GM21529 (cell line): Measurements from ENCODE around the gene PRTFDC1.
A peak's percentile ranks its signal among the peaks of the same experiment; 100 is the strongest.
"Not testable (repeated sequence)": the region's sequence is repeated elsewhere in the genome, so short reads cannot be mapped to it uniquely, and the experiment has no call there.

ENCODE experiments used
- ATAC-seq: cut with Tn5 transposase; IDR thresholded peaks from one replicate; pipeline ENCODE4 v1.9.1; 2021; ENCODE audit not compliant: unreplicated experiment

Gene PRTFDC1

GRCh38 chr10:24935504-24936292, 16.7 kb downstream of the PRTFDC1 start:
- ATAC-seq: no peak

GRCh38 chr10:24931236-24931635, 21.2 kb downstream of the PRTFDC1 start:
- ATAC-seq: no peak

GRCh38 chr10:24930427-24930826, 22.0 kb downstream of the PRTFDC1 start:
- peak; percentile 86 for ATAC-seq

- peak; percentile 21 for ATAC-seq
These were observed 22.5 kb downstream of the PRTFDC1 start for GRCh38 chr10:24929904-24930303.

- no peak for ATAC-seq
These were observed 23.3 kb downstream of the PRTFDC1 start for GRCh38 chr10:24929056-24929544.

GRCh38 chr10:24928163-24928562, 24.2 kb downstream of the PRTFDC1 start:
- no peak for ATAC-seq

GRCh38 chr10:24926557-24926956, 25.8 kb downstream of the PRTFDC1 start:
- ATAC-seq: no peak

GRCh38 chr10:24925799-24926198, 26.6 kb downstream of the PRTFDC1 start:
- no peak for ATAC-seq

GRCh38 chr10:24924483-24924882, 27.9 kb downstream of the PRTFDC1 start:
- ATAC-seq: not testable (repeated sequence)

GRCh38 chr10:24922222-24922868, 30.1 kb downstream of the PRTFDC1 start:
- not testable (repeated sequence) for ATAC-seq

- ATAC-seq: peak; percentile 98
These were observed 31.2 kb downstream of the PRTFDC1 start for GRCh38 chr10:24920907-24921881.

GRCh38 chr10:24920192-24920591, 32.2 kb downstream of the PRTFDC1 start:
- not testable (repeated sequence) for ATAC-seq

- not testable (repeated sequence) for ATAC-seq
These were observed 32.8 kb downstream of the PRTFDC1 start for GRCh38 chr10:24919629-24920028.

GRCh38 chr10:24917979-24918378, 34.4 kb downstream of the PRTFDC1 start:
- no peak for ATAC-seq

GRCh38 chr10:24917493-24917892, 34.9 kb downstream of the PRTFDC1 start:
- no peak for ATAC-seq

- no peak for ATAC-seq
These were observed 36.0 kb downstream of the PRTFDC1 start for GRCh38 chr10:24916365-24916764.

- ATAC-seq: no peak
These were observed 37.1 kb downstream of the PRTFDC1 start for GRCh38 chr10:24915304-24915703.

- ATAC-seq: no peak
These were observed 38.3 kb downstream of the PRTFDC1 start for GRCh38 chr10:24914148-24914547.

- no peak for ATAC-seq
These were observed 40.2 kb downstream of the PRTFDC1 start for GRCh38 chr10:24912215-24912614.

- ATAC-seq: no peak
These were observed 41.4 kb downstream of the PRTFDC1 start for GRCh38 chr10:24911029-24911428.

GRCh38 chr10:24910574-24910973, 41.8 kb downstream of the PRTFDC1 start:
- no peak for ATAC-seq
